ENCODE results near the gene ARHGAP18. TPM values are rescaled to one million over a fixed set of nuclear protein-coding genes. Genes with fewer than 3 reads are reported as not detected.

ARHGAP18 gene
- total and polyA plus RNA-seq, 2 experiments from 2014 or later: 0.45 to 1.3 TPM

- Histone ChIP-seq H3K4me1 (ENCODE audit: low read depth) (no peaks in the 10 kb centered on the region), H3K36me3 (no peaks in the 10 kb centered on the region), H3K27me3 (no peaks in the 10 kb centered on the region), H3K4me3 (no peak overlapping the region), H3K27ac (no peak overlapping the region), H3K9me3 (ENCODE audit: low read depth) (no peaks in the 10 kb centered on the region)
- no peak for DNase-seq (ENCODE audit: low read depth in 1 of 2, low spot score in 1 of 2)
- TF ChIP-seq, protein P1, sequence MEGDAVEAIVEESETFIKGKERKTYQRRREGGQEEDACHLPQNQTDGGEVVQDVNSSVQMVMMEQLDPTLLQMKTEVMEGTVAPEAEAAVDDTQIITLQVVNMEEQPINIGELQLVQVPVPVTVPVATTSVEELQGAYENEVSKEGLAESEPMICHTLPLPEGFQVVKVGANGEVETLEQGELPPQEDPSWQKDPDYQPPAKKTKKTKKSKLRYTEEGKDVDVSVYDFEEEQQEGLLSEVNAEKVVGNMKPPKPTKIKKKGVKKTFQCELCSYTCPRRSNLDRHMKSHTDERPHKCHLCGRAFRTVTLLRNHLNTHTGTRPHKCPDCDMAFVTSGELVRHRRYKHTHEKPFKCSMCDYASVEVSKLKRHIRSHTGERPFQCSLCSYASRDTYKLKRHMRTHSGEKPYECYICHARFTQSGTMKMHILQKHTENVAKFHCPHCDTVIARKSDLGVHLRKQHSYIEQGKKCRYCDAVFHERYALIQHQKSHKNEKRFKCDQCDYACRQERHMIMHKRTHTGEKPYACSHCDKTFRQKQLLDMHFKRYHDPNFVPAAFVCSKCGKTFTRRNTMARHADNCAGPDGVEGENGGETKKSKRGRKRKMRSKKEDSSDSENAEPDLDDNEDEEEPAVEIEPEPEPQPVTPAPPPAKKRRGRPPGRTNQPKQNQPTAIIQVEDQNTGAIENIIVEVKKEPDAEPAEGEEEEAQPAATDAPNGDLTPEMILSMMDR (IDR thresholded peaks at IDR 0.05; ENCODE audit: low read depth, low read length): no peak
Observed at GRCh38 chr6:129698430-129698829, 11.5 kb downstream of the ARHGAP18 start.

DNA sequence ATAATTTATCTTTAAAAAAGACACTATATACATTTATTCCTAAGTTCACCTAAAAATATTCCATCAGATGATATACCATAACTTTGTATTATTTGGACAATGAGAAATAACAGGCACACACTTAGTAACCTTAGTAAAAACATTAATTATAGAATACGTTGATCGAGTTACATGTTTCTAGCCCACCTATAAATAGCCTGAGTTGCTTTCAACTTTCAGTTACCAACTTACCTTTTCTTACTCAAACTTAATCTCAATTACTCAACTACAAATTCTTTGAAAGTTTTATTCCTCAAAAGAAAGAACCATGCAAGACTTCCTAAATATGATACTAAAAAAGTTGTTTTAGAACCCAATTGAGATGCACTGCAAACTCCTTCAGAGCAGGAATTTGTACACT lies 12.2 kb downstream of the ARHGAP18 start:
- H3K4me1 ChIP-seq (ENCODE audit: low read depth): no peaks in the 10 kb centered on the region
- no peak overlapping the region for H3K27ac ChIP-seq
- TF ChIP-seq, protein P1 (IDR thresholded peaks at IDR 0.05; ENCODE audit: low read depth, low read length): no peak
- H3K4me3 ChIP-seq: no peak overlapping the region
- H3K36me3 ChIP-seq: no peaks in the 10 kb centered on the region
- DNase-seq (ENCODE audit: low read depth in 1 of 2, low spot score in 1 of 2): no peak
- no peaks in the 10 kb centered on the region for H3K27me3 ChIP-seq
- no peaks in the 10 kb centered on the region for H3K9me3 ChIP-seq (ENCODE audit: low read depth)

DNA sequence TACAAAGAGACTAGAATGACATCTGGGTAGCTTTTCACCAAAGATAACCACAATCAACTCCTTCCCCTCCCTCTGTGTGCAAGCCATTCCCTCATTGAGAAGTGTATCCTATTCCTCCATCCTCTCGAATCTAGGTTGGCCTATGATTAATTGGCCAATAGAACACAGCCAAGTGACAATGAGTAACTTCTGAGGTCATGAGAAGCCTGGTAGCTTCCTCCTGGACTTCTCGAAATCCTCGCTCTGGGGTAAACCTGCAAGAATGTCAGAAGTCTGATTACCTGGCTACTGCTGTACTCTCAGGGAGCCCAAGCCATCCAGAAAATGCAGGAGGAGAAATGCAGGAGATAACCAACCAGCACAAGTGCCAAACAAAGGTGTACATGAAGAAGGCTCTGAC lies 13.1 kb downstream of the ARHGAP18 start:
- no peaks in the 10 kb centered on the region for H3K36me3 ChIP-seq
- H3K9me3 ChIP-seq (ENCODE audit: low read depth): no peaks in the 10 kb centered on the region
- no peaks in the 10 kb centered on the region for H3K27me3 ChIP-seq
- H3K27ac ChIP-seq: no peak overlapping the region
- TF ChIP-seq, protein P1 (IDR thresholded peaks at IDR 0.05; ENCODE audit: low read depth, low read length): no peak
- H3K4me1 ChIP-seq (ENCODE audit: low read depth): no peaks in the 10 kb centered on the region
- no peak for DNase-seq (ENCODE audit: low read depth in 1 of 2, low spot score in 1 of 2)
- H3K4me3 ChIP-seq: no peak overlapping the region

- Histone ChIP-seq H3K36me3 (no peaks in the 10 kb centered on the region), H3K4me1 (ENCODE audit: low read depth) (no peaks in the 10 kb centered on the region), H3K4me3 (no peak overlapping the region), H3K9me3 (ENCODE audit: low read depth) (no peaks in the 10 kb centered on the region), H3K27ac (no peak overlapping the region), H3K27me3 (no peaks in the 10 kb centered on the region)
- no peak for DNase-seq (ENCODE audit: low read depth in 1 of 2, low spot score in 1 of 2)
- TF ChIP-seq, protein P1 (IDR thresholded peaks at IDR 0.05; ENCODE audit: low read depth, low read length): no peak
Observed at GRCh38 chr6:129696028-129696418, 14.0 kb downstream of the ARHGAP18 start.

GRCh38 chr6:129695373-129696027 lies 14.5 kb downstream of the ARHGAP18 start:
- H3K9me3 ChIP-seq (ENCODE audit: low read depth): no peaks in the 10 kb centered on the region
- H3K4me1 ChIP-seq (ENCODE audit: low read depth): no peaks in the 10 kb centered on the region
- no peak overlapping the region for H3K4me3 ChIP-seq
- DNase-seq (ENCODE audit: low read depth in 1 of 2, low spot score in 1 of 2): no peak
- H3K27me3 ChIP-seq: no peaks in the 10 kb centered on the region
- TF ChIP-seq, protein P1 (IDR thresholded peaks at IDR 0.05; ENCODE audit: low read depth, low read length): no peak
- no peak overlapping the region for H3K27ac ChIP-seq
- no peaks in the 10 kb centered on the region for H3K36me3 ChIP-seq
